ENCODE measurements around the gene RBBP6.
"Not testable (repeated sequence)": the region's sequence is repeated elsewhere in the genome, so short reads cannot be mapped to it uniquely, and the experiment has no call there.

Gene RBBP6

GRCh38 chr16:24573141-24573540, 33.8 kb downstream of the RBBP6 start:
- DNase-seq = no peak

- DNase-seq = not testable (repeated sequence)
Observed at GRCh38 chr16:24574515-24575485, 35.4 kb downstream of the RBBP6 start.

DNA sequence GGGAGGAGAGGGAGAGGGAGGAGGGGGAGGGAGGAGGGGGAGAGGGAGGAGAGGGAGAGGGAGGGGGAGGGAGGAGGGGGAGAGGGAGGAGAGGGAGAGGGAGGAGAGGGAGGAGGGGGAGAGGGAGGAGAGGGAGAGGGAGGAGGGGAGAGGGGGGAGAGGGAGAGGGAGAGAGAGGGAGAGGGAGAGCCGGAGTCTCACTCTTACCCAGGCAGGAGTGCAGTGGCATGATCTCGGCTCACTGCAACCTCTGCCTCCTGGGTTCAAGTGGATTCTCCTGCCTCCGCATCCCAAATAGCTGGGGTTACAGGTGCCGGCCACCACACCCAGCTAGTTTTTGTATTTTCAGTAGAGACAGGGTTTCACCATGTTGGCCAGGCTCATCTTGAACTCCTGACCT, 36.4 kb downstream of the RBBP6 start:
- not testable (repeated sequence) for DNase-seq

GRCh38 chr16:24577167-24577566, 37.8 kb downstream of the RBBP6 start:
- DNase-seq = no peak

- no peak for DNase-seq
Observed at GRCh38 chr16:24580665-24581064, 41.3 kb downstream of the RBBP6 start.

DNA sequence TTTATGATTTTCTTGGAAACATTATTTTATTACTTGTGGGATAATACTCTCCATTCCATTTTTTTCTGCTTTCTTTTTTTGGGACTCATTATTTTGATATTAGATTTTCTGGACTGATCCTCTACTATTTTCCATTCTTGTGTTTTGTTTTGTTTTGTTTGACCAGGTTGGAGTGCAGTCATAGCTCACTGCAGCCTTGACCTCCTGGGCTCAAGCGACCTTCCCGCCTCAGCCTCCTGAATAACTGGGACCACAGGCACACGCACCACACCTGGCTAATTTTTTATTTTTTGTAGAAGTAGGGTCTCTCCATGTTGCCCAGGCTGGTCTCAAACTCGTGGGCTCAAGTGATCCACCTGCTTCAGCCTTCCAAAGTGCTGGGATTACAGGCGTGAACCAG, 44.1 kb downstream of the RBBP6 start:
- no peak for DNase-seq

GRCh38 chr16:24589997-24590396, 50.6 kb downstream of the RBBP6 start:
- DNase-seq = no peak

- DNase-seq = no peak
Observed at GRCh38 chr16:24598777-24599437, 59.5 kb downstream of the RBBP6 start.

DNA sequence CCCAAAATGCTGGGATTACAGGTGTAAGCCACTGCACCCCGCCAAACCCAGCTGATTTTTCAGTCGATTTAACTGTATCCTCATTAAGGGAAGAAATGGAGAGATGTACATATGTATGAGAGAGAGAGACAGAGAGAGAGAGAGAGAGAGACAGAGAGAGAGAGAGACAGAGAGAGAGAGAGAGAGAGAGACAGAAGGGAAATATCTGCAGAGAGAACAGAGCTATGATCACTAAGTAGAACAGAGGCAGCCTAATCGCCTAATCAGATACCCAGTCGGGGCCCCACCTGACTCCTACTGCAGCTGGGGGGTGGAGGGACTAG, 70.0 kb downstream of the RBBP6 start:
- no peak for DNase-seq

- no peak for DNase-seq
Observed at GRCh38 chr16:24609740-24610415, 70.5 kb downstream of the RBBP6 start.

GRCh38 chr16:24610416-24610755, 71.0 kb downstream of the RBBP6 start:
- no peak for DNase-seq

- no peak for DNase-seq
Observed at GRCh38 chr16:24611310-24611709, 71.9 kb downstream of the RBBP6 start.

- DNase-seq = no peak
Observed at GRCh38 chr16:24612656-24613055, 73.3 kb downstream of the RBBP6 start.

DNA sequence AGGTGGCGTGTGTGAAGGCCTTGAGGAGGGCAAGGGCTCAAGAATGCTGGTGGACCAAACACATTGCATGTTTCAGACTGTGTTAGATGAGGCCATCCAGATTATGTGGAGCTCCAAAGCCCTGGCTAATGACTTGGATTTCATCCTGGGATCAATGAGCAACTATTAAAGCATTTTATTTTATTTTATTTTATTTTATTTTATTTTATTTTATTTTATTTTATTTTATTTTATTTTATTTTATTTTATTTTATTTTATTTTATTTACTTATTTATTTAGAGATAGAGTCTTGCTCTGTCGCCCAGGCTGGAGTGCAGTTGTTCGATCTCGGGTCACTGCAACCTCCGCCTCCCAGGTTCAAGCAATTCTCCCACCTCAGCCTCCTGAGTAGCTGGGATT, 73.9 kb downstream of the RBBP6 start:
- DNase-seq = not testable (repeated sequence)

DNA sequence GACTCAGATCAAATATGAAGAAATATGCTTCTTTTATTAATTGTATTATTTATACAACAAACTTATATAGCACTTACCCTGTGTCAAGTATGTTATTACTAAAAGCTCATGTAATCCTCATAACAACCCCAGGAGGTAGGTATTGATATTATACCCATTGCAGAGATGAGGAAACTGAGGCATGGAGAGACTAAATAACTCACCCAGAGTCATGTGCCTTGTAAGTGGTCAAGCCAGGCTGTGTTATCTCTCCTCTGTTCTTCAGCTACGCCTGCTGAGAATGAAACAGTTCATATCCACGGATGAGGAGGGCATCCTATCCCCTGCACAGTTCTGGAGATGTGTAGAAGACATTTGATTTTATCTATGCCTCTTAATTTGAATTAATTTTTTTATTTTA, 78.1 kb downstream of the RBBP6 start:
- no peak for DNase-seq
